Heart left ventricle (tissue), 13 donors: ENCODE data around the gene SYT12.

Experiments
- POLR2A ChIP-seq, 2 donors: fragments of 450-650 bp; IDR thresholded peaks; one replicate each; pipeline ENCODE4 v1.6.1; 2017; ENCODE audit warnings: antibody characterized with exemption in 2 of 2, mild to moderate bottlenecking in 2 of 2, moderate library complexity in 2 of 2
- TF ChIP-seq, protein P1 (sequence below), 12 donors: fragments of 200-600 bp; sonication (generic) in 4 of 12; IDR thresholded peaks; one replicate each; pipeline versions ENCODE4 v1.5.0 to v1.8.0; 2018 to 2022; ENCODE audit warnings: antibody characterized with exemption in 12 of 12, mild to moderate bottlenecking in 5 of 12
- donor health status: ischemic (EF 13 %, LVEDD 7.1; RV severe dilation, severe dysfunction).
- donor health status: DM: no; HTN: yes; CAD: no.
- donor health status: DM: no; HTN: no; CAD: no.
- donor health status: ischemic (EF 25% LVEDD 6.9; RV normal size, moderate dysfunction).
- donor health status: ischemic (EF 25% LVEDD 5.7; RV mildly dilated, moderate dysfunction).
- donor health status: ischemic (EF 35%, LVEDD 5.7; RV mildly dilated, moderate dysfunction).
- donor health status: nonischemic (EF 11% LVEDD 7.7; RV severe dilation, severe dysfunction).
- donor health status: DM: yes; HTN: yes; CAD: no.
- donor health status: PGD.
- donor health status: ischemic (EF 29% LVEDD 5.4; RV normal size, mild dysfunction).
- donor health status: nonischemic (EF 23%, LVEDD 6.1; RV moderate dilation, normal function).

DNA sequence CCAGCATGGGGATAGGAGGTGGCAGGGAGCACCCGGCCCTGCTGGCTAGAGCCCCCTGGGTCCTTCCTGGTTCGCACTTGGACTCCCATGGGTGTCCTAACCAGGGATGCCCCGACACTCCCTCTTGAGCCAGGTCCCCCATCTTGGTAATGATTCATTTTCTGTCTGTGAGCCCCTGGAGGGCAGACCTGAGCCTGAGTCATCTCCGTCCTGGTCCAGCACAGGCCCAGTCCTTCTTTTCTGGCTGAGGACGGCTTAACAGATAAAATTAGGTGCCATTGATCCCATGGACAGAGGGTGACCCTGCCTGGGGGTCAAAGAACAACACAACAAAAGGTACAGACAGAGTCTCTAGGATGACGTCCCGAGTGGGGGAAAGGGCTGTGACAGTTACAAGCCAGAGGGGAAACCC, 37.2 kb downstream of the SYT12 start:
- TF ChIP-seq, protein P1, sequence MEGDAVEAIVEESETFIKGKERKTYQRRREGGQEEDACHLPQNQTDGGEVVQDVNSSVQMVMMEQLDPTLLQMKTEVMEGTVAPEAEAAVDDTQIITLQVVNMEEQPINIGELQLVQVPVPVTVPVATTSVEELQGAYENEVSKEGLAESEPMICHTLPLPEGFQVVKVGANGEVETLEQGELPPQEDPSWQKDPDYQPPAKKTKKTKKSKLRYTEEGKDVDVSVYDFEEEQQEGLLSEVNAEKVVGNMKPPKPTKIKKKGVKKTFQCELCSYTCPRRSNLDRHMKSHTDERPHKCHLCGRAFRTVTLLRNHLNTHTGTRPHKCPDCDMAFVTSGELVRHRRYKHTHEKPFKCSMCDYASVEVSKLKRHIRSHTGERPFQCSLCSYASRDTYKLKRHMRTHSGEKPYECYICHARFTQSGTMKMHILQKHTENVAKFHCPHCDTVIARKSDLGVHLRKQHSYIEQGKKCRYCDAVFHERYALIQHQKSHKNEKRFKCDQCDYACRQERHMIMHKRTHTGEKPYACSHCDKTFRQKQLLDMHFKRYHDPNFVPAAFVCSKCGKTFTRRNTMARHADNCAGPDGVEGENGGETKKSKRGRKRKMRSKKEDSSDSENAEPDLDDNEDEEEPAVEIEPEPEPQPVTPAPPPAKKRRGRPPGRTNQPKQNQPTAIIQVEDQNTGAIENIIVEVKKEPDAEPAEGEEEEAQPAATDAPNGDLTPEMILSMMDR (IDR thresholded peaks at IDR 0.05), result no peak
- no peak for TF ChIP-seq POLR2A (IDR thresholded peaks at IDR 0.05)
